GM19239 (cell line): Measurements from ENCODE around the gene DAO.
"Not testable (repeated sequence)": the region's sequence is repeated elsewhere in the genome, so short reads cannot be mapped to it uniquely, and the experiment has no call there.

Experiments
- DNase-seq: peaks from one replicate; pipeline ENCODE4 v3.0.0; 2011; ENCODE audit warnings: low spot score; ENCODE audit not compliant: insufficient read length
- FAIRE-seq: peaks from 2 replicates; lab custom pipeline; 2011; peaks lifted over from hg19 to GRCh38; lab: Jason Lieb, UNC

DAO gene

GRCh38 chr12:108847705-108848104, 32.2 kb upstream of the DAO start:
- FAIRE-seq (no peak), DNase-seq (no peak)

GRCh38 chr12:108849660-108850059, 30.2 kb upstream of the DAO start:
- DNase-seq (no peak), FAIRE-seq (no peak)

GRCh38 chr12:108850854-108851573, 28.9 kb upstream of the DAO start:
- FAIRE-seq, result peak; percentile 76
- no peak for DNase-seq

GRCh38 chr12:108852674-108853309, 27.1 kb upstream of the DAO start:
- DNase-seq (no peak), FAIRE-seq (no peak)

- DNase-seq (no peak), FAIRE-seq (no peak)
Observed at GRCh38 chr12:108853426-108853825, 26.5 kb upstream of the DAO start.

- FAIRE-seq (peak; percentile 67), DNase-seq (no peak)
Observed at GRCh38 chr12:108853981-108854446, 25.9 kb upstream of the DAO start.

GRCh38 chr12:108854451-108855283, 25.2 kb upstream of the DAO start:
- DNase-seq (no peak), FAIRE-seq (peak; percentile 44)

- FAIRE-seq (no peak), DNase-seq (no peak)
Observed at GRCh38 chr12:108855284-108856169, 24.4 kb upstream of the DAO start.

- DNase-seq (no peak), FAIRE-seq (no peak)
Observed at GRCh38 chr12:108856170-108856427, 23.8 kb upstream of the DAO start.

- peak; percentile 33 for FAIRE-seq
- DNase-seq, result no peak
Observed at GRCh38 chr12:108856428-108857157, 23.3 kb upstream of the DAO start.

GRCh38 chr12:108857158-108857407, 22.8 kb upstream of the DAO start:
- DNase-seq, result no peak
- FAIRE-seq, result peak; percentile 21

GRCh38 chr12:108858311-108859074, 21.4 kb upstream of the DAO start:
- DNase-seq (no peak), FAIRE-seq (peak; percentile 28)

- not testable (repeated sequence) for FAIRE-seq
Observed at GRCh38 chr12:108859141-108859922, 20.6 kb upstream of the DAO start.

GRCh38 chr12:108859923-108860291, 20.0 kb upstream of the DAO start:
- no peak for FAIRE-seq
- DNase-seq, result no peak

More at GRCh38 chr12:108859141-108859922, 20.6 kb upstream of the DAO start:
- DNase-seq, result not testable (repeated sequence)

- FAIRE-seq (peak; percentile 8), DNase-seq (no peak)
Observed at GRCh38 chr12:108860443-108860842, 19.4 kb upstream of the DAO start.

GRCh38 chr12:108861878-108862587, 17.9 kb upstream of the DAO start:
- DNase-seq, result peak; percentile 36
- FAIRE-seq, result peak; percentile 89

GRCh38 chr12:108862588-108862959, 17.3 kb upstream of the DAO start:
- FAIRE-seq, result no peak

GRCh38 chr12:108865169-108865568, 14.7 kb upstream of the DAO start:
- DNase-seq (no peak), FAIRE-seq (no peak)

More at GRCh38 chr12:108862588-108862959, 17.3 kb upstream of the DAO start:
- no peak for DNase-seq
